Medulla oblongata (tissue), 1 donor: ENCODE data around the gene OR4Q3.
"Not testable (repeated sequence)": the region's sequence is repeated elsewhere in the genome, so short reads cannot be mapped to it uniquely, and the experiment has no call there.

Source experiments
- DNase-seq: peaks from one replicate; pipeline ENCODE4 v3.0.0-alpha.2; 2015; ENCODE audit errors: extremely low spot score

Gene OR4Q3

GRCh38 chr14:19743256-19743655 is at the start of gene OR4Q3:
OR4Q3 (plus strand) TSS chr14:19743571.
- DNase-seq: no peak

- DNase-seq: no peak
These were observed 14.0 kb upstream of the OR4Q3 start for GRCh38 chr14:19729359-19729758.

GRCh38 chr14:19729763-19730162 is 13.6 kb upstream of the OR4Q3 start:
- no peak for DNase-seq

- not testable (repeated sequence) for DNase-seq
These were observed 9.5 kb upstream of the OR4Q3 start for GRCh38 chr14:19733893-19734292.

- DNase-seq: not testable (repeated sequence)
These were observed 8.9 kb downstream of the OR4Q3 start for GRCh38 chr14:19752316-19752715.

GRCh38 chr14:19754172-19754571 is 10.8 kb downstream of the OR4Q3 start:
- DNase-seq: no peak

- DNase-seq: not testable (repeated sequence)
These were observed 28.1 kb downstream of the OR4Q3 start for GRCh38 chr14:19771491-19771890.

GRCh38 chr14:19771895-19772430 is 28.6 kb downstream of the OR4Q3 start:
- peak; percentile 56 for DNase-seq

- DNase-seq: not testable (repeated sequence)
These were observed 29.1 kb downstream of the OR4Q3 start for GRCh38 chr14:19772454-19772853.

- not testable (repeated sequence) for DNase-seq
These were observed 29.8 kb downstream of the OR4Q3 start, which contains the start of gene OR4M1 for GRCh38 chr14:19773204-19773603. OR4M1 (plus strand) TSS chr14:19773504; CDS start chr14:19780323, 6,819 bp downstream.

- DNase-seq: no peak
These were observed 32.2 kb downstream of the OR4Q3 start for GRCh38 chr14:19775587-19775986.

- DNase-seq: not testable (repeated sequence)
These were observed 42.5 kb downstream of the OR4Q3 start for GRCh38 chr14:19785848-19786247.

GRCh38 chr14:19787318-19787717 is 43.9 kb downstream of the OR4Q3 start:
- not testable (repeated sequence) for DNase-seq

- not testable (repeated sequence) for DNase-seq
These were observed 44.8 kb downstream of the OR4Q3 start for GRCh38 chr14:19788150-19788549.

- DNase-seq: not testable (repeated sequence)
These were observed 53.2 kb downstream of the OR4Q3 start for GRCh38 chr14:19796520-19797108.
